Fibroblast of lung (primary cell): Measurements from ENCODE around the gene EXOSC7. TPM values are rescaled to one million over a fixed set of nuclear protein-coding genes. Genes with fewer than 3 reads are reported as not detected.
A peak's percentile ranks its signal among the peaks of the same experiment; 100 is the strongest.

Experiments
- DNase-seq, 2 donors: peaks; one replicate each; pipeline versions ENCODE4 v3.0.0 to v3.0.0-alpha.2; 2010; ENCODE audit warnings: low read depth in 2 of 2
- H2AFZ ChIP-seq: 2 replicates; pipeline ENCODE4 v1.5.1; 2012; ENCODE audit warnings: low read length, control low read depth, inconsistent platforms
- H3K27ac ChIP-seq: 2 replicates; pipeline ENCODE4 v1.5.1; 2011; ENCODE audit warnings: low read length, control low read depth; ENCODE audit not compliant: insufficient read depth
- H3K27me3 ChIP-seq: 2 replicates; pipeline ENCODE4 v1.5.1; 2011; ENCODE audit warnings: mild to moderate bottlenecking, low read length; ENCODE audit not compliant: control insufficient read depth, insufficient read depth
- H3K36me3 ChIP-seq: 2 replicates; pipeline ENCODE4 v1.5.1; 2011; ENCODE audit warnings: low read length; ENCODE audit not compliant: control insufficient read depth, insufficient read depth
- H3K4me1 ChIP-seq: 2 replicates; pipeline ENCODE4 v1.5.1; 2011; ENCODE audit warnings: low read length; ENCODE audit not compliant: control insufficient read depth, insufficient read depth; ENCODE audit errors: extremely low read depth
- H3K4me2 ChIP-seq: 2 replicates; pipeline ENCODE4 v1.5.1; 2011; ENCODE audit warnings: low read length, control low read depth; ENCODE audit not compliant: insufficient read depth; ENCODE audit errors: extremely low read depth
- H3K4me3 ChIP-seq, 4 experiments: fragments of 200-600 bp in 1 of 4; sonication (generic) in 1 of 4; replicated peaks in 1 of 4; 2 replicates each; pipeline ENCODE4 v1.5.1; 2011 to 2016; ENCODE audit warnings: low read length in 4 of 4, low read depth in 3 of 4, mild to moderate bottlenecking in 3 of 4, control low read depth in 2 of 4, inconsistent platforms in 1 of 4, mixed read lengths in 1 of 4; ENCODE audit not compliant: insufficient read depth in 1 of 4; ENCODE audit errors: control extremely low read depth in 1 of 4
- H3K79me2 ChIP-seq: 2 replicates; pipeline ENCODE4 v1.5.1; 2012; ENCODE audit warnings: mild to moderate bottlenecking, low read length, inconsistent platforms; ENCODE audit not compliant: control insufficient read depth, insufficient read depth
- H3K9ac ChIP-seq: 2 replicates; pipeline ENCODE4 v1.5.1; 2011; ENCODE audit warnings: mild to moderate bottlenecking, low read length, control low read depth; ENCODE audit not compliant: insufficient read depth
- H3K9me3 ChIP-seq: 2 replicates; pipeline ENCODE4 v1.5.1; 2012; ENCODE audit warnings: low read depth, low read length; ENCODE audit not compliant: control insufficient read depth, insufficient read depth
- H4K20me1 ChIP-seq: 2 replicates; pipeline ENCODE4 v1.5.1; 2011; ENCODE audit warnings: low read length; ENCODE audit not compliant: control insufficient read depth, insufficient read depth; ENCODE audit errors: extremely low read depth
- CTCF ChIP-seq, 2 donors: IDR thresholded peaks in 1 of 2; conservative IDR thresholded peaks in 1 of 2; 1 replicate in 1 of 2; 2 replicates in 1 of 2; pipeline ENCODE4 v1.5.1; 2011 to 2012; ENCODE audit warnings: low read length in 2 of 2, control low read depth in 1 of 2, inconsistent platforms in 1 of 2, low read depth in 1 of 2, mild to moderate bottlenecking in 1 of 2
- EZH2 ChIP-seq: IDR thresholded peaks from 2 replicates; pipeline ENCODE4 v1.5.1; 2012; ENCODE audit warnings: low read length, control low read depth, mild to moderate bottlenecking; ENCODE audit errors: missing control alignments
- polyA plus RNA-seq, 2 donors: library from polyadenylated mRNA; depleted of rRNA in 1 of 2; stranded (reverse) in 1 of 2; unstranded in 1 of 2; fragments of >200 nt; gene quantifications; 2 replicates each; pipeline ENCODE4 v1.2.1, GENCODE V29; 2011 to 2012; ENCODE audit warnings: missing spikeins in 1 of 2
- total RNA-seq: library from RNA; depleted of rRNA; stranded (reverse); fragments of >200 nt; gene quantifications from 2 replicates; pipeline ENCODE4 v1.2.1, GENCODE V29; 2014

Gene EXOSC7
- total and polyA plus RNA-seq, 2 donors (not counting 1 experiment from before 2014, with no cell fraction given): 58.8 to 72.5 TPM

- no peak overlapping the region for H3K4me2 ChIP-seq
- TF ChIP-seq EZH2 (no peak), CTCF (conservative IDR thresholded peaks at IDR 0.05 in 1 of 2, IDR thresholded peaks at IDR 0.05 in 1 of 2; ENCODE audit: low read depth in 1 of 2, low read length in 2 of 2) (no peak)
- no peaks in the 10 kb centered on the region for H3K79me2 ChIP-seq
- H3K36me3 ChIP-seq: no peaks in the 10 kb centered on the region
- H3K4me1 ChIP-seq: peaks cover 16% of the 10 kb centered on the region
- H3K4me3 ChIP-seq: no peak overlapping the region
- H2AFZ ChIP-seq: no peak overlapping the region
- no peaks in the 10 kb centered on the region for H3K27me3 ChIP-seq
- DNase-seq: no peak
- H3K9ac ChIP-seq: no peak overlapping the region
- no peak overlapping the region for H3K27ac ChIP-seq
- H4K20me1 ChIP-seq: no peaks in the 10 kb centered on the region
- H3K9me3 ChIP-seq: no peaks in the 10 kb centered on the region
Measured at GRCh38 chr3:45023675-45024074, 47.6 kb downstream of the EXOSC7 start.

GRCh38 chr3:45024542-45025255, 48.7 kb downstream of the EXOSC7 start:
- H3K4me3 ChIP-seq: no peak overlapping the region
- H2AFZ ChIP-seq: no peak overlapping the region
- H3K4me1 ChIP-seq: peaks cover 25% of the 10 kb centered on the region
- H3K9me3 ChIP-seq: no peaks in the 10 kb centered on the region
- H3K27me3 ChIP-seq: no peaks in the 10 kb centered on the region
- no peak for TF ChIP-seq EZH2
- no peak for TF ChIP-seq CTCF (conservative IDR thresholded peaks at IDR 0.05 in 1 of 2, IDR thresholded peaks at IDR 0.05 in 1 of 2; ENCODE audit: low read depth in 1 of 2, low read length in 2 of 2)
- no peaks in the 10 kb centered on the region for H4K20me1 ChIP-seq
- no peak overlapping the region for H3K9ac ChIP-seq
- no peak overlapping the region for H3K27ac ChIP-seq
- H3K36me3 ChIP-seq: no peaks in the 10 kb centered on the region
- H3K79me2 ChIP-seq: no peaks in the 10 kb centered on the region
- DNase-seq: no peak
- no peak overlapping the region for H3K4me2 ChIP-seq

GRCh38 chr3:45026038-45026437, 50.0 kb downstream of the EXOSC7 start, which contains the start of gene CLEC3B:
Gene CLEC3B (plus strand): TSS chr3:45026303. CDS start chr3:45026363, 60 bp downstream.
- Histone ChIP-seq H3K9ac (peak within 1 kb of the TSS; percentile 60), H3K4me3 (peak within 1 kb of the TSS in 3 of 4 experiments; percentile 41 to 47 (median 42)), H3K36me3 (no peaks in the 10 kb centered on the region), H4K20me1 (no peaks in the 10 kb centered on the region), H3K27me3 (no peaks in the 10 kb centered on the region), H3K4me1 (peaks cover 26% of the 10 kb centered on the region), H3K9me3 (no peaks in the 10 kb centered on the region), H3K79me2 (no peaks in the 10 kb centered on the region), H3K27ac (peak within 1 kb of the TSS; percentile 67), H3K4me2 (peak within 1 kb of the TSS; percentile 96), H2AFZ (no peak within 1 kb of the TSS)
- TF ChIP-seq CTCF (conservative IDR thresholded peaks at IDR 0.05 in 1 of 2, IDR thresholded peaks at IDR 0.05 in 1 of 2; ENCODE audit: low read depth in 1 of 2, low read length in 2 of 2) (no peak), EZH2 (no peak)
- peak; percentile 69 to 86 for DNase-seq
